HG03571 (cell line): ENCODE measurements around the gene FHOD1.

Experiments used
- ATAC-seq: cut with Tn5 transposase; IDR thresholded peaks from one replicate; pipeline ENCODE4 v1.9.1; 2021; ENCODE audit not compliant: unreplicated experiment

FHOD1 gene

DNA sequence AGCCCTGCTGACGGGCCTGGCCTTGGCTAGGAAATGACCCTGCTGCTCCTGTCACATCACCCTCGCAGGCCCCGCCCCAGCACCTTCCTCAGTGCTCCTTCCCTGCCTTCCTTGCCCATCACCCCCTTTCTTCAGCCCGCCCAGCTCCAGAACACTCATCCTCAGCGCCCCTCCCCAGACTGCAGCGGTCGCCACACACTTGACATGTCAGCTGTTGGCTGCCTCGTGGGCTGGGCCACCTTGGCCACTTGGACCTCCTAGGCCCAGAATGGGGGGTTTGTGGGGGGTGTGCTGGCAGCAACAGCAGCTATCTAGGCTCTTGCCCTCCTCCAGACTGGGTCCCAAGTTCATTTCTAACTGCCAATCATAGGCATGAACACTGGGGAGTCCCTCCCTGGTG lies 37.7 kb downstream of the FHOD1 start:
- no peak for ATAC-seq

DNA sequence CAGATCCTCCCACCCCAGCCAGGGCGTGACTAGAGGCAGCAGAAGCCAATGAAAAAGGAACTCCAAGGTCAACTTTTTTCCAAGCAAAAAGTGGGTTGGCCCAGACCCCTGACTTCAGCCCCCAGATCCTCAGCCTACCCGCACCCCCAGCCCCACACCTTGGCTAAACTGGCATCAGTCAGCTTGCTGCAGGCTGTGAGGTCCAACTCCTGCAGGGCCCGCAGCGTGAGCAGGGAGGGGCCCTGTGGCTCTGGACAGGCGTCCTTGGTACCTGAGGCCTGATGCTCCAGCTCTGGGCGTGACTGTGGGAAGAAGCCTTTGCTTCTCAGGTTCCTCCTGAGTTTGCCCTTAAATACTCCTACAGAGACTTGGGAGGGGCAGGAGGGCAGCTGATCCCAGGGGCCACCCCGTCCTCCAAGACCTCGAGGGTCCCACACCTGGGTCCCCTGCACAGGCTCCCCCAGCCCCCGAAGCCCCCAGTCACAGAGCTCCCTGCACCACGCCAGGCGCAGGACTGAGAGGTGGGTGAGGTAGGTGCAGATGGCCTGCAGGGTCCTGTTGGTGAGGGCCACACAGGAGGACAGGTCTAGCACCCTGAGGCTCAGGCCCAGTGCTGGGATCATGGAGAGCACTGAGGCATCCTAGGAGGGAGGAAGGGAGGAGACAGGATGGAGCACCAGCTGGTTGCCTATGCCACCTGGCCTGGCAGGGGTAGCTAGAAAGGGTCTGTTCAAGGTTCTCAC lies 39.0 kb downstream of the FHOD1 start:
- no peak for ATAC-seq

DNA sequence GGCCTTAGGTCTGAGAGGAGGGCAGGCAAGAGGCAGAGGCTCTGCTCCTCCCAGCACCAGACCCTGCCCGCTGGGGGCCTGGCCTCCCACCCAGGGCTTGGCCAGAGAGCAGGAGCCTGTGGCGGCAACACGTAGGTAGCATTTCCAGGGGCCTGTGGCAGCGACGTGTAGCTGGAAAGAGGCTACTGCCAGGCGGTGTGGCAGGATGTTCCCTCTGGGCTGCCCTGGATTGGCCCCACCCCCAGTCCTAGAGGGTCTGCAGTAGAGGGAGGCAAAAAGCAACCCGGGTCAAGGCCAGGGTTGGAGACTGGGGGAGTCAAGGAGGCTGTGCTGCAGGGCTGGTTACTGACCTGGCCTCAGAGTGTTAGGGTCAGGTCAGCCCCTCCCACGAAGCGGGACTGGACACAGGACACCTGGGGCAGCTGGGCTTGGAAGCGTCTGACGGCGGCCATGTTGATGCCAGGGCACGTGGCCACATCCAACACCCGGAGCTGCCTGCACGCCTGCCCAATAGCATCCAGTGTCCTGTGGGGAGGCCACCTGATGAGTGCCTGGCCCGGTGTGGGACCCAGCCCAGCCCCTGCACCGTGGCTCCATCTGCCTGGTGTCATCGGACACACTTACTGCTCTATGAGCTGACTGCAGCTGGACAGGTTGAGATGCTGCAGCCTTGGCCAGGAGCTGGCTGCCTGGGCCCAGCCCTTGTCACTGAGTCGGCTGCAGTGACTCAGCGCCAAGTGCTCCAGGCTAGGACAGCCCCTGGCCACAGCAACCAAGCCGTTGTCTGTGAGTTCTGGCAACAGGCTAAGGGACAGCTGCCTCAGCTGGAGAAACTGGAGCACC lies 39.8 kb downstream of the FHOD1 start:
- no peak for ATAC-seq

DNA sequence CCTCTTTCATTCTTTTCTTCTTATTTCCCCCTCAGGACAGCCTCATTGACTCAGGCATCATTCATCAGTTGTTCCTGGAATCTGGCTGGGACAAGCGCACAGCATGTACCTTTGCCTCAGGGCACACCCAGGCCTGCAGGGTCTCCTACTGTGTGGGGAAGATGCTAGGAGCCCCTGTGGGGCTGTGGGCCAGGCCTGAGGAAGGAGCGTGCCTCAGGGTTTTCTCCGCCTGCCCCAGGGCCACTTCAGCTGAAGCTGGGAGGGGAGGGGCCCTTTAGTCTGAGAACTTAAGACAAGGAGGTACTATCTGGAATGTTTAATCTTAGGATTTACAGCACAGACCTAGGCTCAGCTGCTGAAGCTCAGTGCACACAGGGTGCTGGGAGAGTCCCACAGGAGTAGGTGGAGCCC lies 40.4 kb downstream of the FHOD1 start:
- ATAC-seq: no peak

DNA sequence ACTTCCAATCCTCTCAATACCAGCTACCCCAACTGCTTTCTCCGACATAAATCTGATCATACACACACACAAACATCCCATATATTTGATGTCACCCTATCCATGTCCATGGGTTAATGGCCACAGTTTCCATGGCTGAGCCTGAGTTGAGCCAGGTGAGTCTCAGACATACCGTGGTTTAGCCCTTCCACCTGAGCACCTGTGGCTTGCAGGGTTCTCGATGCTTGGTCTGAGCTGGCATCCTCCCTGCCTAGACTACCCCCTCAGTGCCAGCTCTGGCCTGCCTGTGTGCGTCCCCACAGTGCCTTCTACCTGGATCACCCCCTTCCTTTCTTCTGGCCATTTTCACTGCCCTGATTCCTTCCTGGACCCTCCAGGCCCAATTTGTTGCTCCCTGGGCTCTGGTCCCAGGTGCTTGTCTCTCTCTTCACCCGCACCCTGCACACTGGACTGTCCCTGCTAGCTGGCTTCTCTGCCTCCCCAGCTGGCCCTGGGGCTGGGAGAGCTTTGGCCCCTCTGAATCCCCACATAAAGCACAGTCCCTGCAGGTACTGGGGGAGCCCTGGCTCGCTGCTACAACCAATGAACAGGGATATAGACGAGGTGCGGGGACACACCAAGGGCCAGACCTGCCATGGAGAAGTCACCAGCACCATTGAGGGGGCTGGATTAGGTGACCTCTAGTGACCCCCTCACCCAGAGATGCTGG lies 41.0 kb downstream of the FHOD1 start:
- ATAC-seq: no peak

DNA sequence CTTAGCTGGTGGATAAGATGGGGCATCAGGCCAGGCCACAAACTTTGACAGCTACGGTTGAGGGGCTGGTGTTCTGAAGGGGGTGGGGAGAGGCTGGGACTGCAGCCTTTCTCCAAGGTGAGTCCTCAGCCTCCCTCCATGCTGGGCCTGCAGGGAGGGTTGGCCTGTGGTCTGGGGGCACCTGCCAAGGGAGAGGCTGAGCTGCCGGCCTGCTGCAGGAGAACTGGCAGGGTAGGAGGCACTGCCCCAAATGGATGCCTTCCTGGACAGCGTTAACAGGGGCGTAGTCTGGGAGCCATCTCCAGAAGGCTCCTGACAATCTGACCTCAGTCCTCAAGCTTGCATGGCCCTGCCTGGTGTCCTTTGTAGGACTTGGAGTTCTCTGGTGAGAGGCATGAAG lies 43.2 kb downstream of the FHOD1 start:
- no peak for ATAC-seq

DNA sequence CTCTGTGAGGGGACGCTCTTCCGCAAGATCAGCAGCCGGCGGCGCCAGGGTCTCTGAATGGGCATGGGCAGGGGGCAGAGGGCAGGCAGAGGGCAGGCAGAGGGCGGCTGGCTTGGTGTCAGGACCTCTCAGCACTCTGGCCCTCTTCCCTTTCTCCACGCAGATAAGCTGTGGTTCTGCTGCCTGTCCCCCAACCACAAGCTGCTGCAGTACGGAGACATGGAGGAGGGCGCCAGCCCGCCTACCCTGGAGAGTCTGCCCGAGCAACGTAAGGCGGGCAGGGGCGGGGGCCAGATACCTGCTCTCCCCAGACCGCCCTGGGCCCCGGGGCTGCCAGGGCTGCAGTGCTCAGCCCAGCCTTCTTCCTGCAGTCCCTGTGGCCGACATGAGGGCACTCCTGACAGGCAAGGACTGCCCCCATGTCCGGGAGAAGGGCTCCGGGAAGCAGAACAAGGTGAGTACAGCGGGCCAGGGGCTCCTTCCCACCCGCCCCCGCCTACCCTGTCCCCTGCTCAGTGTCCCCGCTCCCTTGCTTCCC lies 44.3 kb downstream of the FHOD1 start:
- ATAC-seq: no peak

DNA sequence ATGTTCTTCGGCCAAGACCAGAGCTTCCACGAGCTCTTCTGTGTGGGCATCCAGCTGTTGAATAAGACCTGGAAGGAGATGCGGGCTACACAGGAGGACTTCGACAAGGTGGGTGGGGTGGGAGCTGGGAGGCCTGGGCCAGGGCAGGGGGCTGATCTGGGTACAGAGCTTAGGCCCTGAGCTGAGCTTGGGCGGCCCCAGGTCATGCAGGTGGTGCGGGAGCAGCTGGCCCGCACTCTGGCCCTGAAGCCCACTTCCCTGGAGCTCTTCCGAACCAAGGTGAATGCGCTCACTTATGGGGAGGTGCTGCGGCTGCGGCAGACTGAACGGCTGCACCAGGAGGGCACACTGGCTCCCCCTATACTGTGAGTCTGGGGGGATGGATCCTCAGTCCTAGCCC lies 44.9 kb downstream of the FHOD1 start:
- ATAC-seq: no peak

DNA sequence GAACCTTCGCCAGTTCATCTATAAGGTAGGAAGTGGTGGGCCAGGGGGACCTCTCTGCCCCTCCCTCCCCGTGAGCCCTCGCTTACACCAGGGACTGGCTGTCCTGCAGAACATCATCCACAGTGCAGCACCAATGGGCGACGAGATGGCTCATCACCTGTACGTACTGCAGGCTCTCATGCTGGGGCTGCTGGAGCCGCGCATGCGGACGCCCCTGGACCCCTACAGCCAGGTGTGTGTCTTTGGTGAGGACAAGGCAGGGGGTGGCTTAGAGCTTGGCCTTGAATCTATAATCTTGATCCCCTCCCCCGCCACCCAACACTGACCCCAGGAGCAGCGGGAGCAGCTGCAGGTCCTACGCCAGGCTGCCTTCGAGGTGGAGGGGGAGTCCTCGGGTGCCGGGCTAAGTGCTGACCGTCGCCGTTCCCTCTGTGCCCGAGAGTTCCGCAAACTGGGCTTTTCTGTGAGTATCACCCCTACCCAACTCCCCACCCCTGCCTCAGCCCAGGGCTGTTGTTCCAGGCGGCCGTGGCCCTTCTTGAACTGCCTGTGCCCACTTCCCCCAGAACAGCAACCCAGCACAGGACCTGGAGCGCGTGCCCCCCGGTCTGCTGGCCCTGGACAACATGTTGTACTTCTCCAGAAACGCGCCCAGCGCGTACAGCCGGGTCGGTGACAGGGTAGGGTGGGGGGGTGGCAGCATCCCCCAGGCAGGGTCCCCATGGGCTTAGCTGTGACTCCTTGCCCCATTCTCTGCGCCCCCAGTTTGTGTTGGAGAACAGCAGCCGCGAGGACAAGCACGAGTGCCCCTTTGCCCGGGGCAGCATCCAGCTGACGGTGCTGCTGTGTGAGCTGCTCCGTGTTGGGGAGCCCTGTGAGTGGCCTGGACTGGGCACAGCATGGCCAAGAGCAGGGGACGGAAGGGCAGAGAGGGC lies 45.6 kb downstream of the FHOD1 start:
- ATAC-seq: no peak

DNA sequence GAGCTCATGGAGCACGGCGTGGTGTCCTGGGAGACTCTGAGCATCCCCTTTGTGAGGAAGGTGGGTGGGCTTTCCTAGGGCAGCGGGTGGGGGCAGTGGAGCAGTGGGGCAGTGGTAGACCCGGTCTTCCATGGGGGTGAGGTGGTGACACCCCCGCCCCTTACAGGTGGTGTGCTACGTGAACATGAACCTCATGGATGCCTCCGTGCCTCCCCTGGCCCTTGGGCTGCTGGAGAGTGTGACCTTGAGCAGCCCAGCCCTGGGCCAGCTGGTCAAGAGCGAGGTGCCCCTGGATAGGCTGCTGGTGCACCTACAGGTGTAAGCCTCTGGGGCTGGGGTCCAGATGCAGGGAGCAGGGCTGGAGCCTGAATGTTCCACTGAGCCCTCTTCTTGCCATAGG lies 46.8 kb downstream of the FHOD1 start:
- ATAC-seq: no peak

DNA sequence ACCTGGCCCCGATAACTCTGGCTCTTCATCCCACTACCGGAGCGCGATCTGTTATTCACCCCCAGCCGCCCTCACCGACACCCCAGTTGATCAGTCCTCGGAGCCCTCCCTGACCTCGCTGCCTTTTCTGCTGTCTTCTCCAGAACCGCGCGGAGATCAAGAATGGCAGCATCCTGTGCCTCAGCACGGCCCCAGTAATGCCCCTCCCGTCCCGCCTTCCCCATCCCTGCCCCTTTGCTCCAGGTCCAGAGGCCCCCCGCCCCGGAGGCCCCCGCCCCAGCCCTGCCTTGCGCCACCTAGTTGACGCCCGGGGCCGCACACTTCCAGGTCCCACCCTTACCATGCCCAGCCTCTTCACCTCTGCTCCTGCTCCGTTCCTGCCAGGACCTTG lies 47.5 kb downstream of the FHOD1 start:
- ATAC-seq: no peak

DNA sequence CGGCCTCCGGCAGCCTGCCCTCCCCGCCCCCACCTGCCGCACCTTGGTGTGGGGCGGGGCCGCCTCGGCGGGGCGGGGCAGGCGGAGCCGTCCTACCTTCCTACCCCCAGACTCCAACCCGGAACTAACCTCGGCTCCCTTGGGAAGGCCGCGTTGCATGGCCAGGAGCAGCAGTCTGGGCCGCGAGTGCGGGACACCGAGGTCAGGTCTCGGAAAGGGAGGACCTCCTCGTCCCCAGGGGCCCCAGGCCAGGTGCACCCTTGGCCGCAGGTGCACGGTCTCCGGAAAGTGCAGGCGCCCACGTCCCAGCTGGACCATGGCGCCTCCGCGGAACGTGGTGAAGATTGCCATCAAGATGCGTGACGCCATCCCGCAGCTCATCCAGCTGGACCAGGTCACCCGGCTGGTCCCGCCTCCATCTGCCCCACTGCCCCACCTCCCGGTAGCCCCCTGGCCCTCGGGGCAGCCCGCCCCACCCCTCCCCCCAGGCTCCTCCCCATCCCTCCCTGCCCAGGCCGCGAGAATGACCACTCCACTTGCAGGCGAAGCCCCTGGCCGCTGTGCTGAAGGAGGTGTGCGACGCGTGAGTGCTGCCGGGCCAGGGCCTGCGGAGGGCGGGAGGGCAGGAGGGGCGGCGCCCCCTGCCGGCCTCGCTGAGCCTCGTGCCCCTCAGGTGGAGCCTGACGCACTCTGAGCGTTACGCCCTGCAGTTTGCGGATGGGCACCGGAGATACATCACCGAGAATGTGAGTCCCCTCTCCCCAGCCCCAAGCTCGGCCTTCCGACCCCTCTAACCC lies 48.1 kb downstream of the FHOD1 start, which contains the start of gene ELMO3:
TSS of gene ELMO3 (plus strand) at position 121 of the 797 bp plus-strand sequence. CDS start at position 317, 196 bp downstream.
- ATAC-seq: no peak

DNA sequence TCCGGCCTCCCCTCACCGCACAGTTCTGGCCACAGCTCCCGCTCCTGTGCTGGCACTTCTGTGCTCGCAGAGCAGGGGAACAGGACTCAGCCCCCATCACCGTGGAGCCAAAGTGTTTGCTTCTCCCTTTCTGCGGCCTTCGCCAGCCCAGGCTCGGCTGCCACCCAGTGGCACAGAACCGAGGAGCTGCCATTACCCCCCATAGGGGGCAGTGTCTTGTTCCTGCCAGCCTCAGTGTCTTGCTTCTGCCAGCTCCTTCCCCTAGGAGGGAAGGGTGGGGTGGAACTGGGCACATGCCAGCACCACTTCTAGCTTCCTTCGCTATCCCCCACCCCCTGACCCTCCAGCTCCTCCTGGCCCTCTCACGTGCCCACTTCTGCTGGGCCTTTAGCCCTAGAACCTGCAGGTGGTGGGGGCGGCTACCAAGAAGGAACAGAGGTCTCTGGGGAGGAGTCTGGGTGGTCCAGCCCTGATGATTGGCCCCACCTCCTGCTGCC lies 49.0 kb downstream of the FHOD1 start:
- ATAC-seq: no peak

DNA sequence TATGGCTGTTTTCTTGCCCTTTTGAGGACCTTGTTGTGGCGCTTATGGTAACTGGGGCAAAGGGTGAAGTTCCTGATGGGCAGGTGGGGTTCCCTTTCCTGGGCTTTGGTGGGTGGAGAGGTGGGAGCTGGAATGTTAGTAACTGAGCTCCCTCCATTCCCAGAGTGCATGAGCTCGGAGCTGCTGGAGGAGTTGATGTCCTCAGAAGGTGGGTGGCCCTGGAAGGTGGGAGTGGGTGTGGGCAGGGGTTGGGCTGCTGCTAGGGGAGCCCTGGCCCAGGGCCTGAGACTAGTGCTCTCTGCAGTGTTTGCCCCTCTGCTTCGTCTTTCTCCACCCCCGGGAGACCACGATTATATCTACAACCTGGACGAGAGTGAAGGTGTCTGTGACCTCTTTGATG lies 49.6 kb downstream of the FHOD1 start:
- ATAC-seq: no peak

DNA sequence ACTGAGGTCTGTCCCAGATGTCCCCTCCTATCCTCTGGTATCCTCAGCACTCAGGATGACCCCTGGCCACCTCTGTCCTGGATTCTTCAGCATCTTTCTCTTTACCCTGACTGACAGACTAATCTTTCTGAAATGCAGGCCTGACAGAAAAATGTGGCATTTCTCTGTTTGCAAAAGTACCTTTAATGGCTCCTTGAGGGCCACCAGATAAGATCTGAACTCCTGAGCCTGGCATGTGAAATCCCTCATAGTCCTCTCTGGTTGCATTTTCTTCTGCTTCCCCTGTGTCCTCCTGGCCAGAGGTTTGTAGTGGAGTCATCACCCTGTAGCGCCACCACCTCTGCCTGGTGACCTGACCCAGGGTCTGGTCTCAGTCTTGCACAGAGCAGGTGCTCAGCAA lies 50.4 kb downstream of the FHOD1 start:
- no peak for ATAC-seq

DNA sequence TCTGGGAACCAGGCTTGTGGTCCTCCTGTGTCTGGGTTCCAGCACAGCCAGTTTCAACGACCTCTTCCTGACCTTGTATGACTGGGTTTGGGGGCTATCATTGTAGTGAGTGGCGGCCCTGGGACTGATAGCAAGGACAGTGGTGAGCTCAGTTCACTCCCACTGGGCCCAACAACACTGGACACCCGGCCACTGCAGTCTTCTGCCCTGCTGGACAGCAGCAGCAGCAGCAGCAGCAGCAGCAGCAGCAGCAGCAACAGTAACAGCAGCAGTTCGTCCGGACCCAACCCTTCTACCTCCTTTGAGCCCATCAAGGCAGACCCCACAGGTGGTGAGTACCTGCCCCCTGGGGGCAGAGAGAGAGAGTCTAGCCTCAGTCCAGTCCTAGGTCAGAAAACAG lies 51.6 kb downstream of the FHOD1 start:
- no peak for ATAC-seq

DNA sequence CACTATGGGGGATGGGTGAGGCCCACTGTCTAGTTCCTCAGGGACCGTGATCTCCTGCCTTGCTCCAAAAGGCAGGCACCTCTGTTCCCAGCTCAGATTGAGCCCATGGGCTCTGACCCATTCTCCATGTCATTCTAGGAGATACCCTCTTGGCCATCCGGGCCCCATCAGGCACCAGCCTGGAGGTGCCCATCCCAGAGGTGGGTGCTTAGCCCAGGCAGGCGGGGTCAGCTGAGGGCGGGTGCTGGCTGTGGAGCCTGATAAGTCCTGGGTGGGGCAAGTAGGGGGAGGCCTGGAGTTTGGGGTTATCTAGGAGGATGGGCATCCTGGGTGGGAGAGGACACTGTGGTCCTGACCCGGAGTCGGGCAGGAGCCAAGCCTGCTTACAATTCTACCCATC lies 53.0 kb downstream of the FHOD1 start:
- ATAC-seq: no peak

DNA sequence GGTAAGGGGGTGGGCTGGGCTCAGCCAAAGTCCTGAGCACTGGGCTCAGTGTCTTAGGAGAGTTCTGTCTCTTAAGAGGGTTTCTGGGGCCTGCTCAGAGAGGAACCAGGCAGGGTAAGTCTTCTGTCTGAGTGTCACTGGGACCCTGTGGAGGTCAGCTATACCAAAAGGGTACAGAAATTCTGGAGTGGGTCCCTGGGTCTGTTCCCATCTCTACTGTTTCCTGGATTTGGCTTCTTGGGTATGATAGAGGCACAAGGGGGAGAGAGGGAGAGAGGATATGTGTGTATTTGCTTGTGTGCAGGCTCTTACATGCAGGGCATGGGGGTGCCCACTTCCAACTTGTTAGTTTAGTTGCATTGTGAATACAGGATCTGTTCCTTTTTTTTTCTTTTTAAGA lies 53.7 kb downstream of the FHOD1 start:
- no peak for ATAC-seq

DNA sequence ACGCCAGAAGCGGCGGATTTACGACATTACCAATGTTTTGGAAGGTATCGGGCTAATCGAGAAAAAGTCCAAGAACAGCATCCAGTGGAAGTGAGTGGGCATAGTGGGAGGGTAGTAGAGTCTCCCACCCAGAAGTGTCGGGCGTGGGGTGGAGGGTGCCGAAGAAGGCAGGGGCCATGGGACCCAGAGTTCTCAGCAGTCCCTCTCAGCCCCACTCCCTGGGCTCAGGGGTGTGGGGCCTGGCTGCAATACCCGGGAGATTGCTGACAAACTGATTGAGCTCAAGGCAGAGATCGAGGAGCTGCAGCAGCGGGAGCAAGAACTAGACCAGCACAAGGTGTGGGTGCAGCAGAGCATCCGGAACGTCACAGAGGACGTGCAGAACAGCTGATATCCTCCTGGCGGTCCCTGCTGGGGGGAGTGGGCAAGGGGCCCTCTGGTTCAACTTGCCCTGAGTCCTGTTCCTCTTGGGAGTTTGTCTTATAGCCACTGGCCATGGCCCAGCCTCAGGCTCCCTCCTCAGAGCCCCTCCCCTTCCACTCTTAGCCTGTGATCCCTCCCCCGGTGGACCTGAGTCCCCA lies 54.4 kb downstream of the FHOD1 start:
- no peak for ATAC-seq
